Measurements from ENCODE around the gene HES6.

Gene HES6

GRCh38 chr2:238242731-238243495 is 3.1 kb upstream of the HES6 start:
- intact Hi-C loops (cut with DNase I; ENCODE audit: low total_unique reads): no loop called here
- H3K9me3 ChIP-seq: no peaks in the 10 kb centered on the region
- no peak overlapping the region for H3K4me3 ChIP-seq
- peaks cover 18 to 39% (median 32%) of the 10 kb centered on the region in 3 donors for H3K36me3 ChIP-seq
- H3K4me1 ChIP-seq: peaks cover 9 to 43% (median 38%) of the 10 kb centered on the region in 4 donors
- peaks cover 0 to 6% of the 10 kb centered on the region in 2 donors for H3K27me3 ChIP-seq
- peak in 1 of 2 donors; percentile 90 for DNase-seq
- no peak for TF ChIP-seq CTCF (IDR thresholded peaks at IDR 0.05)
- H3K27ac ChIP-seq: peak overlapping the region; percentile 63 to 72

GRCh38 chr2:238241970-238242369 is 2.1 kb upstream of the HES6 start:
- Histone ChIP-seq H3K9me3 (no peaks in the 10 kb centered on the region), H3K4me1 (peaks cover 9 to 43% (median 38%) of the 10 kb centered on the region in 4 donors), H3K4me3 (no peak overlapping the region), H3K36me3 (peaks cover 15 to 30% (median 23%) of the 10 kb centered on the region in 3 donors), H3K27me3 (peaks cover 0 to 6% of the 10 kb centered on the region in 2 donors), H3K27ac (peak overlapping the region; percentile 63 to 72)
- DNase-seq: no peak
- TF ChIP-seq CTCF (IDR thresholded peaks at IDR 0.05): no peak
- intact Hi-C loops (cut with DNase I; ENCODE audit: low total_unique reads): no loop called here

GRCh38 chr2:238240757-238241711 is 1.2 kb upstream of the HES6 start:
- DNase-seq: no peak
- peak overlapping the region; percentile 59 to 68 for H3K4me3 ChIP-seq
- intact Hi-C loops (cut with DNase I; ENCODE audit: low total_unique reads): no loop called here
- TF ChIP-seq CTCF (IDR thresholded peaks at IDR 0.05): no peak
- peak overlapping the region; percentile 18 to 72 for H3K27ac ChIP-seq
- H3K27me3 ChIP-seq: peaks cover 0 to 6% of the 10 kb centered on the region in 2 donors
- H3K36me3 ChIP-seq: peaks cover 11 to 20% (median 13%) of the 10 kb centered on the region in 3 donors
- H3K4me1 ChIP-seq: peaks cover 9 to 43% (median 38%) of the 10 kb centered on the region in 4 donors
- H3K9me3 ChIP-seq: no peaks in the 10 kb centered on the region

- Histone ChIP-seq H3K27ac (peak overlapping the region; percentile 33 to 41), H3K27me3 (peaks cover 0 to 6% of the 10 kb centered on the region in 2 donors), H3K36me3 (peaks cover 0 to 6% (median 2%) of the 10 kb centered on the region in 3 donors), H3K4me3 (peak overlapping the region; percentile 59 to 68), H3K4me1 (peaks cover 9 to 43% (median 39%) of the 10 kb centered on the region in 4 donors), H3K9me3 (no peaks in the 10 kb centered on the region)
- intact Hi-C loops (cut with DNase I; ENCODE audit: low total_unique reads): no loop called here
- no peak for TF ChIP-seq CTCF (IDR thresholded peaks at IDR 0.05)
- no peak for DNase-seq
Measured at GRCh38 chr2:238239543-238239862, 335 bp downstream of the HES6 start.

- H3K27me3 ChIP-seq: peaks cover 0 to 6% of the 10 kb centered on the region in 2 donors
- peak overlapping the region; percentile 59 to 68 for H3K4me3 ChIP-seq
- H3K4me1 ChIP-seq: peaks cover 9 to 43% (median 40%) of the 10 kb centered on the region in 4 donors
- H3K9me3 ChIP-seq: no peaks in the 10 kb centered on the region
- no peak for TF ChIP-seq CTCF (IDR thresholded peaks at IDR 0.05)
- intact Hi-C loops (cut with DNase I; ENCODE audit: low total_unique reads): no loop called here
- DNase-seq: no peak
- H3K36me3 ChIP-seq: peaks cover 0 to under 1% (median 0%) of the 10 kb centered on the region in 3 donors
- H3K27ac ChIP-seq: peak overlapping the region in 1 of 2 donors; percentile 33
Measured at GRCh38 chr2:238238766-238239542, 884 bp downstream of the HES6 start.
